ENCODE data around the gene PPP1R14B. TPM values are rescaled to one million over a fixed set of nuclear protein-coding genes. Genes with fewer than 3 reads are reported as not detected.

The PPP1R14B gene, protein sequence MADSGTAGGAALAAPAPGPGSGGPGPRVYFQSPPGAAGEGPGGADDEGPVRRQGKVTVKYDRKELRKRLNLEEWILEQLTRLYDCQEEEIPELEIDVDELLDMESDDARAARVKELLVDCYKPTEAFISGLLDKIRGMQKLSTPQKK
- total RNA-seq: 144 and 186 TPM in 2 replicates

DNA sequence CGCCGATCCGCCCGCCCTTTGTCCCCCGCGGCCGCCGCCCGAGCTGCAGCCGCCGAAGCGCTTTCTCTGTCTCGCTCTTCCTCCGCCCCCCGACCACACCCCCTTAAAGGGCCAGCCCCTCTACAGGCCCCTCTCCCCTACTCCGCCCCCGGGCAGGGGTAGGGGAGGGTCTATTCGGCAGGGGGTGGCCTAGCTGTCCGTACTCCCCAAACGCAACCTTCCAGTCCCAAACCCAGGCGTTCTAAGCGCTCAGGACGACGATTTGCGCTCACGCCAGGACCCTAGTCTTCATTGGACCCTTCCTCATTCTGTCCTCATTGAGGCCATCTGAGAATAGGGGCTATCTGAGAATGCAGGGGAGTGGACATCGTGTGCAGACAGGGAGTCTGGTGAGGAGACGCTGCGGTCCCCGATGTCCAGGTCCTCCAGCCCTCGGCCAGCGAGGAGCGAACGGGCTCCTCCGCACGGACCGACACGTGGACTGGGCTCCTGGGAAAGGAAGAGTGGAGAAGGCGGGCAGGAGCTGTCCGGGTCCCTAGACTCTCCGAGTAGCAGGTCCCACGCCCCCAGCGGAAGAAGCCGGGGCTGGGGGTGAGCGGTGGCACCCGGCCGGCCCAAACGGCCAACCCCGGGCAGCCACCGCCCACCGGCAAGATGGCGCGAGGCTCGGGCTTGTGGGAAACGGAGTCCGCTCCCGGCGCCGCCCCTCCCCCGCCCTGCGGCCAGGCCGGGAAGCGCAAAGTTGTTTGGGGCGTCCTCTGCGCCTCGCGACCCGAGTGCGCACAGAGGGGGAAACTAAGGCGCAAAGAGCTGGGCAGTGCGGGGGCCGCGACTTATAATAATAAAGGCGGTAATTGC, at the start of gene PPP1R14B:
PPP1R14B (minus strand) TSS at position 73 of the 858 bp plus-strand sequence. CDS start 270 bp downstream, outside the sequence.

DNA sequence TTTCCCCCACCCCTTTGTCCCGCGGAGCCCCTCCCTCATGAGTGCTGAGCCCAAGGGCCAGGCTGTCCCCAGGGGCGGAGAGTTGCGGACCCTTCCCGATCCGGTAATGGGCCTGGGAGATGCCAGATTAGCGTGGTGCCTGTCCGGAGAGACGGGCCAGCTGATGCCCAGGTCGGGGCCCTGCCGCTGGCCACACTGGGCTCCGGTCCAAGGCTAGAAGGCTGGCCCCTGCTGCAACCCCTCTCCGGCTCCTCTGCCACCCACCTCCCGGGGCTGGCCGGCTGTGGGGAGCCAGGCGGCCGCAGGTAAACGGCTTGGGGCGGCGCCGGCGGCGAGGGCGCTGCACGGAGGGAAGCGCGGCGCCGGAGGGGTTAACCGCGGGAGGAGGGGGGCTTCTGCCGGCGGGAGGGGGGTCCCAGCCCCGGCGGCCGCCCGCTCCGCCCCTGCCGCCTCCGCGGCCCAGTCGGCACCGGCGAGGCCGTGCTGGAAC, 44.6 kb upstream of the PPP1R14B start, which contains the start of gene KCNK4:
KCNK4 (plus strand) TSS at position 41 of the 490 bp plus-strand sequence. CDS start 1,717 bp downstream, outside the sequence.

DNA sequence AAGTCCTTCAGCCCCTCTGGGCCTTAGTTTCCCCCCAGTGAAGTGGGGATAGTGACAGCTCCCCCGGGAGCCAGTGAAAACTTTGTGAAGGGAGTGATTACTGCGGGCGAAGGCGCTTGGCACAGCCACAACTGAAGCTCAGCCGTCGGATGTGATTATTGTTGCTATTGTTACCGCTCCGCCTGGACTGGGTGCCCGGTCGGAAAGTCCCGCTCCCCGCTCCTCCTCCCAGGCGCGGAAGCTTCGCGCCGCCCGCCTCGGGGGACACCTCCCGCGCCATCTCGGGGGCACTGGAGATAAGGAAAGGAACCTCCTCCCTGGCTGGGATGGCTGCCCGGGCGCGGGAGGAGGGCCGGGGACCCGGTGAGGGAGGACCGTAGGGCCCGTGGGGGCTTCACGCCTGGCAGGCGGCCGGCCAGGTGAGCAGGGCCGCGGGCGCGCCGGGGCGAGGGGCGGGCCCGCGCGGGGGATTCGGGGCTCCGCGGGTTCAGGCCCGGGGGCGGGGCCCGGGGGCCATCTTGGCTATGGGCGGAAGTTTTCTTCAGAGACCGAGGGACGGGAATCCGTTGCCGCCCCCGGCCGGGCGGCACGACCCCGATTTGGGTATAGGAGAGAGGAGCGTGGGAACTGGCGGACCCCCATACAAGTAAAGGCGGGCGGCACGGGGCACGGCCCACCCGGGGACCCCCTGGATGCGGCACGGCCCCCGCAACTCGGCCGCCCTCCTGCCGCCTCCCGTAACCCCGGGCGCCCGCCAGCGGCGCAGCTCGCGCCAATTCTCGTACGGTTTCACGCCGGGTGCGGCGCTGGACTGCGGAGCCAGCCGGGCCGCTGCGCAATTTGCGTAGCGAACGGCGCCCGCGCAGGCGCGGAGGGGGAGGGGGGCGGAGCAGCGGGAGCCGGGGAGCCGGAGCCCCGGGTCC, 38.5 kb upstream of the PPP1R14B start, which contains the start of gene GPR137:
GPR137 (plus strand) TSS at position 887 of the 923 bp plus-strand sequence. CDS start 677 bp downstream, outside the sequence.

DNA sequence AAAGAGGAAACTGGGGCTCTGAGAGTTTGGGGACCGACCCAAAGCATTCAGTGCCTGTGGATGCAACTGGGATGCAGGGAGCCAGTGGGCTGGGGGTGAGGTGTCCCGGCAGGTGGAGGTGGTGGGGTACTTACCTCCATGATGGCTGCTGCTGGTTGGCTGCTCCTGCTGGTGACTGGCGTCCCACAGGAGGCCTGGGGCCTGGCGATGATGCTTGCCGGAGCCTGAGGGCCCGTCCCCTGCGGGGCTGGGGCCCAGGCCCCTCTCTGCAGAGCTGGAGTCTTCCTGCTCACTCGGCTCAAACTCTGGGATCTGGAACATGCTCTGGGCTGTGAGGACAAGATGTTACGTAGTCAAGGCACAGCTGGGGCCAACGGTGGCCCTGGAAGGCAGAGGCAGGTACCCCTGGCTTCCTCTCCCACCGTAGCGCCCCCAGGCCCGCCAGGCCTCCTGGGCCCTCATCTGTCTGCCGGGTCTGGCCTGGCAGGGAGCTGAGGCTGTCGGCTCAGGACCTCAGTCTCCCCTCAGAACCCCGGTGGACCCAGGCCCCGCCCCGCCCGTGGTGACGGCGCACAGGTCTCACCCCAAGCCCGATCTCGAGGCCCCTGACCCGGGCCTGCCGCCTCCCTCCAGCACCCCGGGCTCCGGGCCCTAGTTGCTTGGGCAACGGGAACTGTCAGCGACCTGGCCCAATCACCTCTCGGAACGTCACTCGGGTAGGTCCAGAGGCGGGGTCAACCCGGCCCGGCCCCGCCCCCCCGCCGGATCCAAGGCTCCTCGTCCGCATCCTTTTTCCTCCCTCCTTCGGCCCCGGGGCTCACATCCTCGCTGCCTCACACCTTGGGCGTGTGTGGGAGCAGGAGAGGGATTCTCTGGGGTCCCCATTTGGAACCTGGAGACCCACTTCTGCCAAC, 37.6 kb upstream of the PPP1R14B start, which contains the start of gene BAD:
BAD (minus strand) TSS at position 618 of the 914 bp plus-strand sequence; CDS start at position 321, 297 bp downstream.

DNA sequence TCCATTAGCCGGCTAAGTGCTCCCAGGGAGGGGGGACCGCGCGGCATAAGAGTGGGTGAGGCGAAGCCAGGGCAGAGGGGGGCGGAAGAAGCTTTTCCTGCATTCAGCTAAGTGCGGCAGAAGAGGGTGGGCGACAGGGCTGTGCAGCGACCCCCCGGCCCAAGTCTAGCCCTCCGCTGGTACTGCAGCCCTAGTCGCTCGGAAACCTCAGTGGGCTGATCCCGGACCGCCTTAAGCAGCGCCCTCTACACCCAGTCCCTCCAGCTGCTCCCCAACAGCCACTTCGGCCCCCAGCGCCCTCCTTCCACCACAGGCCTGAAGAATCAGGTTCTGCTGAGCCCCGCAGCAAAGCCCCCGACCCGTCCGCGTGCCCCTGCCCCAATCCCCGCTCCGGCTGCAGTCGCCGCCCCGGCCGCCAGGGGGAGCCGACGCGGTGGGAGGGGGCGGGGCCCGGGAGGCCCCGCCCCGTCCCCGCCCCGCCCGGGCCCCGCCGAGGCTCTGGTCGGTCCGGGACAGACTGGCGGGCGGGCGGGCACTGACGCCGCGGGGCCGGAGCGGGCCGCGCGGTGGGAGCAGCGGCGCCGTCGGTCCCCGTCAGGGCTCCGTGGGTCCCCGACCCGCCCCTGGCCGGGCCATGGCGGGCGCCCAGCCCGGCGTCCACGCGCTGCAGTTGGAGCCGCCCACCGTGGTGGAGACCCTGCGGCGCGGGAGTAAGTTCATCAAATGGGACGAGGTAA, 4.4 kb upstream of the PPP1R14B start, which contains the start of gene PLCB3:
PLCB3 (plus strand) TSS at position 515 of the 737 bp plus-strand sequence; CDS start at position 635, 120 bp downstream.

DNA sequence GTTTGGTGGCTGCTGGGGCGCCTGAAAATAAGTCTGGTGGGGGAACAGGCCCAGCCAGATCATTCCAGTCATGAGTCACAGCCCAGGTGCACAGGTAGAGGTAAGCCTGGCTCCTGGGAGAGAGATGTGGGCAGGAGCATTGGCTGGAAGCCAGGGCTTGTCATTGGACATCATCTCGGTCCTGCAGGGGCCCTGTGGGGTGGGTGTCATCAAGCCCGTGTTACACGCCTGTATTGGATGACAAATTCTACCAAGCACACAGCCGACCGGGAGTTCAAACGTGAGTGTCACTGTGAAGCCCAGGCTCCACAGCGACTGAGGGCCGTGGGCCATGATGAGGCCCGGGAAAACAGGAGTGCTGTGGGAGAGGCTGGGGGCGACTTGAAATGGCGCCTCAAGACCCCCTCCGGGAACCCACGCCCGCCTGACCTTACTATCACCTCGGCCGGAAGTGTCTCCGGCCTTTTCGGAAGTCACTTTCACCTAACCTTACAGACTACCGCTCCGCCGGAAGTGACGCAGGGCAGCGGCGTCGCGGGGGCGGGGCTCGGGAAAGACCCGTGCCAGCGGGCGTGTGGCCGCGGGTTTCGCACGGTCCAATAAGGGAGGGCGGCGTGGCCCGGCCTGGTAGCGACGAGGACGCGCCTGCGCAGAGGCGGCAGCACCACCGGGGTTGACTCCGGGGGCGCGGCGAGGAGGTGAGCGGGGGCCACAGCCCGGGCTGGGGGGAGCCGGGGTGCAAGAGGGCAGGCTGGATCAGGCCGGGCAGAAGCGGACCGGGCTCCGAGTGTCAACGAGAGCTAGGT, 6.1 kb downstream of the PPP1R14B start, which contains the start of gene FKBP2:
FKBP2 (plus strand) TSS at position 661 of the 806 bp plus-strand sequence. CDS start 1,293 bp downstream, outside the sequence.

DNA sequence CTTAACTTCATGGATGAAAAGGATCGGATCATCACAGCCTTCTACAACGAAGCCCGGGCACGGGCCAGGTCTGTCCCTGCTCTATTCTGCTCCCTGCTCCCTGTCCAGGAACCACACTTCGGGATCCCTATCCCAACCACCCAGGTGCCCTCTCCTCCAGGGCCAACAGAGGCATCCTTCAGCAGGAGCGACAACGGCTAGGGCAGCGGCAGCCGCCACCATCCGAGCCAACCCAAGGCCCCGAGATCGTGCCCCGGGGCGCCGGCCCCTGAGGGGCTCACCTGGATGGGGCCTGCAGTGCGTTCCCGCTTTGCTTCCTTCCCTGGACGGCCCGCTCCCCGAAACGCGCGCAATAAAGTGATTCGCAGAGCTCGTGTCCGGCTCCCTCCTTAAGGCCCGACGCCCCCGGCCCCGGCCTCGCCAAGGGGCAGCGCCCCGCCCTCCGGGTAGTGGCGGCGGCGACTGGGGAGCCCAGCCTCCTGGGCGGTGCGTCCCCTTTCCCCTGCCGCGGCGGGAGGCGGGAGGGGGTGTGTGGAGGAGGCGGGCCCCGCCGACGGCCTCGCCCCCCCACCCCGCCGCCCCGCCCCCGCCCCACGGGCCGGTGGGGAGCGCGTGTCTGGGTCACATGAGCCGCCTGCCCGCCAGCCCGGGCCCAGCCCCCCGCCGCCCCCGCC, 12.7 kb downstream of the PPP1R14B start, which contains the start of gene VEGFB:
VEGFB (plus strand) TSS at position 672 of the 674 bp plus-strand sequence. CDS start 250 bp downstream, outside the sequence.

GRCh38 chr11:64230171-64230984, 16.4 kb downstream of the PPP1R14B start, which contains the start of gene DNAJC4:
Gene DNAJC4 (plus strand): TSS chr11:64230548. CDS start chr11:64230855, 307 bp downstream.

DNA sequence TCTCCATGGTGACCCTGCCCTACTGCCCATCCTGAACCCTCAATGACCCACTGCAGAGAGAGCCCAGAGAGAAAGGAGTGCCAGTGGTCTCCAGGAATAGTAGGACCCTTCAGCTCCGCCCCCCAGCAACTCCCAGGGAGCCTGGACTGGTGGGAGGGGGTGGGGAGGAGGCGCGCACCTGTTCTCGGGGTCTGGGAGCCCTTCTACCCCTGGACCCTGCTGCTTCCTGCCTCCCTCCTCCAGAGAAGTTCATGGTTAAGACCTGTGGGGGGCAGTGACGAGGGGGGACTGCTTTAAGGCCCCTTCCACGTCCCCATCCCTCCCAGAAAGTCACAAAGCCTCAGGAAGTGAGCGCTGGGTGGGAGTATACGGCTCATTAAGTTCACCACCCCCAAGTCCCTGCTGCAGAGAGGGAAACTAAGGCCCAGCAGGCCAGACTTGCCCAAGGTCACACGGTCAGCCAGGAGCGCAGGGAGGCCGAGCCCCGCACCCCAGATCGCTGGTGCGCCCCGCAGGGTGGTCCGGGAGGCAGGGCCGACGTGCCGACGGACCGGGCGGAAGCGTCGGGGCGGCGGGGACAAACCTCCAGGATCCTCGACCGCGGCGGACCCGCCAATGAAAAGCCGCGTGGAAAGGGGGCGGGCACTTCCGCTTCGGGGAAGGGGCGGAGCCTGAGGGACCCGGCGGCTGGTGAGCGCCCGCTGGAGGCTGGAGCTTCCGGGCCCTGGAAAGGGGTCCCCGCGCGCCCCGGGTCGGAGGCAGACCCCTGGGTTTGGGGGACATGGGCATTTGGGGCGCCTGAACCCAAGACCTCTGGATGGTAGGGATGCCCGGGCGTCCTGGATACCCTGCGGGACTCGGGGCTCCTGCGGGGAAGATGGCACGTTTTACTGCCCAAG, 20.9 kb downstream of the PPP1R14B start, which contains the start of the genes NUDT22 and TRPT1:
NUDT22 (plus strand) TSS at position 667 of the 899 bp plus-strand sequence. CDS start 379 bp downstream, outside the sequence.
TRPT1 (minus strand) TSS at position 579 of the 899 bp plus-strand sequence; CDS start at position 253, 326 bp downstream.

GRCh38 chr11:64206457-64207255, 40.1 kb downstream of the PPP1R14B start, which contains the start of gene FERMT3:
Gene FERMT3 (plus strand): TSS chr11:64206721. CDS start chr11:64207365, 644 bp downstream.

Other genes starting within 250 kb of the PPP1R14B start
- 0.03 and 0.07 TPM in 2 replicates for gene FLRT1, start 211.0 kb downstream of the PPP1R14B start, total RNA-seq
- gene MACROD1, start 80.8 kb downstream of the PPP1R14B start, total RNA-seq: 12.6 and 19.2 TPM in 2 replicates
- 111 and 134 TPM in 2 replicates for gene STIP1, start 60.8 kb downstream of the PPP1R14B start, total RNA-seq
- 4.1 and 21.1 TPM in 2 replicates for gene FERMT3, start 40.2 kb downstream of the PPP1R14B start, total RNA-seq
- gene TRPT1, start 20.8 kb downstream of the PPP1R14B start, total RNA-seq: 26.2 and 30.4 TPM in 2 replicates
- gene NUDT22, start 20.7 kb downstream of the PPP1R14B start, total RNA-seq: 46.1 and 50.8 TPM in 2 replicates
- 13.2 and 14.5 TPM in 2 replicates for gene DNAJC4, start 16.4 kb downstream of the PPP1R14B start, total RNA-seq
- gene VEGFB, start 12.4 kb downstream of the PPP1R14B start, total RNA-seq: 54.3 and 83.2 TPM in 2 replicates
- 80.7 and 81.8 TPM in 2 replicates for gene FKBP2, start 5.8 kb downstream of the PPP1R14B start, total RNA-seq
- gene PLCB3, start 4.6 kb upstream of the PPP1R14B start, total RNA-seq: 39.9 and 51.0 TPM in 2 replicates
- gene BAD, start 37.7 kb upstream of the PPP1R14B start, total RNA-seq: 52.2 and 56.6 TPM in 2 replicates
- gene GPR137, start 38.9 kb upstream of the PPP1R14B start, total RNA-seq: 14.8 and 15.1 TPM in 2 replicates
- gene KCNK4, start 44.4 kb upstream of the PPP1R14B start, total RNA-seq: 0.13 and 0.20 TPM in 2 replicates
- not detected in 2 replicates for gene CATSPERZ, start 53.4 kb upstream of the PPP1R14B start, total RNA-seq
- 26.0 and 31.1 TPM in 2 replicates for gene ESRRA, start 58.6 kb upstream of the PPP1R14B start, total RNA-seq
- 150 and 180 TPM in 2 replicates for gene TRMT112, start 70.6 kb upstream of the PPP1R14B start, total RNA-seq
- 148 and 174 TPM in 2 replicates for gene PRDX5, start 71.2 kb upstream of the PPP1R14B start, total RNA-seq
- 0.85 and 1.2 TPM in 2 replicates for gene CCDC88B, start 93.3 kb upstream of the PPP1R14B start, total RNA-seq
- gene RPS6KA4, start 112.2 kb upstream of the PPP1R14B start, total RNA-seq: 37.9 and 52.5 TPM in 2 replicates

All from smooth muscle cell of the pulmonary artery (primary cell).